Measurements from ENCODE around the gene SALL4.

Gene SALL4

GRCh38 chr20:51734876-51735720, 67.2 kb downstream of the SALL4 start:
- no peak for DNase-seq

- no peak for DNase-seq
These were observed 69.3 kb downstream of the SALL4 start for GRCh38 chr20:51733070-51733469.

Data from DMS79 (cell line).